NCI-H345 treated with DMSO at 0.1 percent for 48 hours (cell line): Measurements from ENCODE around the gene SLC30A1.

Source experiments
- DNase-seq: peaks from one replicate; lab custom pipeline; 2025; ENCODE audit not compliant: unreplicated experiment; lab: John Stamatoyannopoulos, UW

Gene SLC30A1

GRCh38 chr1:211525101-211525676 is 53.8 kb downstream of the SLC30A1 start:
- no peak for DNase-seq

- no peak for DNase-seq
Observed at GRCh38 chr1:211524521-211524920, 54.4 kb downstream of the SLC30A1 start.

- DNase-seq, result no peak
Observed at GRCh38 chr1:211522804-211523203, 56.2 kb downstream of the SLC30A1 start.
